Panc1 (cell line): ENCODE data around the gene WDR74. TPM values are rescaled to one million over a fixed set of nuclear protein-coding genes. Genes with fewer than 3 reads are reported as not detected.
"Not testable (repeated sequence)": the region's sequence is repeated elsewhere in the genome, so short reads cannot be mapped to it uniquely, and the experiment has no call there.

Source experiments
- ATAC-seq: fragments of 200-7000 bp; cut with Tn5 transposase; 2 replicates; pipeline ENCODE4 v1.9.1; 2020; ENCODE audit warnings: mild to moderate bottlenecking, moderate library complexity
- BruUV-seq: library from RNA; stranded (reverse); fragments of 400-500 nt; replicated peaks from 2 replicates; lab custom pipeline; 2021; lab: Mats Ljungman, UMichigan
- CTCF ChIA-PET: fragments of 300-600 bp; sonication (Branson Sonifier 250); formaldehyde crosslinking; loops from one replicate; lab custom pipeline; 2022; ENCODE audit warnings: antibody characterized with exemption; lab: Charles Lee
- POLR2A ChIA-PET: fragments of 300-600 bp; sonication (Branson Sonifier 250); formaldehyde crosslinking; loops from one replicate; lab custom pipeline; 2022; ENCODE audit warnings: antibody characterized with exemption; lab: Charles Lee
- DNase-seq: peaks from one replicate; pipeline ENCODE4 v3.0.0-alpha.2; 2010; ENCODE audit warnings: low read depth, low spot score
- H3K27ac ChIP-seq: 2 replicates; pipeline ENCODE4 v1.5.1; 2011; ENCODE audit warnings: mild to moderate bottlenecking, low read length, inconsistent platforms
- H3K27me3 ChIP-seq: fragments of 200-500 bp; sonication (Bioruptor generic); 2 replicates; pipeline ENCODE4 v1.6.0; 2014; ENCODE audit warnings: low read length, inconsistent platforms; ENCODE audit not compliant: control insufficient read depth, insufficient read depth
- H3K36me3 ChIP-seq: fragments of 200-500 bp; sonication (Bioruptor generic); 2 replicates; pipeline ENCODE4 v1.5.1; 2014; ENCODE audit warnings: inconsistent platforms, mild to moderate bottlenecking, low read length, moderate library complexity; ENCODE audit not compliant: control insufficient read depth, insufficient read depth
- H3K4me1 ChIP-seq: 2 replicates; pipeline ENCODE4 v1.5.1; 2011; ENCODE audit warnings: inconsistent platforms, mild to moderate bottlenecking, low read length, moderate library complexity; ENCODE audit not compliant: control insufficient read depth, insufficient read depth
- H3K4me3 ChIP-seq, 2 experiments: 2 replicates each; pipeline ENCODE4 v1.5.1; 2011 to 2012; ENCODE audit warnings: low read depth in 2 of 2, low read length in 2 of 2, mild to moderate bottlenecking in 2 of 2, inconsistent platforms in 1 of 2, moderate library complexity in 1 of 2
- H3K9me3 ChIP-seq: fragments of 200-500 bp; sonication (Bioruptor generic); 2 replicates; pipeline ENCODE4 v1.5.1; 2014; ENCODE audit warnings: low read depth, mild to moderate bottlenecking, inconsistent platforms, low read length, moderate library complexity; ENCODE audit not compliant: control insufficient read depth, insufficient read depth
- CTCF ChIP-seq: fragments of 450-650 bp; IDR thresholded peaks from 2 replicates; pipeline ENCODE4 v1.5.1; 2017; ENCODE audit warnings: mild to moderate bottlenecking
- POLR2AphosphoS5 ChIP-seq: IDR thresholded peaks from 2 replicates; pipeline ENCODE4 v1.6.1; 2012; ENCODE audit warnings: mild to moderate bottlenecking, low read depth, low read length, moderate library complexity
- SIN3A ChIP-seq: IDR thresholded peaks from 2 replicates; pipeline ENCODE4 v1.6.1; 2012; ENCODE audit warnings: low read depth, mild to moderate bottlenecking, low read length, moderate library complexity, borderline replicate concordance; ENCODE audit not compliant: insufficient read depth
- TCF7L2 ChIP-seq: IDR thresholded peaks from 2 replicates; pipeline ENCODE4 v1.6.1; 2011; ENCODE audit warnings: mild to moderate bottlenecking, low read depth, low read length, inconsistent platforms
- in situ Hi-C: cut with HindIII; loops from 2 replicates; pipeline ENCODE4 v1.10.0; 2016; ENCODE audit warnings: low sequenced_read_pairs, low pct_unique_long_range_greater_than_20kb
- intact Hi-C: fragments of 100-400 bp; cut with micrococcal nuclease; formaldehyde crosslinking; loops from one replicate; pipeline ENCODE4 v1.10.0; 2022; ENCODE audit not compliant: unreplicated experiment
- total RNA-seq: library from RNA; stranded (reverse); gene quantifications from one replicate; pipeline ENCODE4 v1.2.1, GENCODE V29; 2021; ENCODE audit not compliant: unreplicated experiment
- TF ChIP-seq, protein P1 (sequence below), 2 experiments: IDR thresholded peaks; 2 replicates each; pipeline ENCODE4 v1.6.1; 2011 to 2012; ENCODE audit warnings: low read depth in 2 of 2, control low read depth in 1 of 2, low read length in 1 of 2, mild to moderate bottlenecking in 1 of 2, moderate library complexity in 1 of 2; ENCODE audit not compliant: insufficient read depth in 1 of 2

Gene WDR74
- total RNA-seq, 1 experiment from 2014 or later: 62.9 TPM

DNA sequence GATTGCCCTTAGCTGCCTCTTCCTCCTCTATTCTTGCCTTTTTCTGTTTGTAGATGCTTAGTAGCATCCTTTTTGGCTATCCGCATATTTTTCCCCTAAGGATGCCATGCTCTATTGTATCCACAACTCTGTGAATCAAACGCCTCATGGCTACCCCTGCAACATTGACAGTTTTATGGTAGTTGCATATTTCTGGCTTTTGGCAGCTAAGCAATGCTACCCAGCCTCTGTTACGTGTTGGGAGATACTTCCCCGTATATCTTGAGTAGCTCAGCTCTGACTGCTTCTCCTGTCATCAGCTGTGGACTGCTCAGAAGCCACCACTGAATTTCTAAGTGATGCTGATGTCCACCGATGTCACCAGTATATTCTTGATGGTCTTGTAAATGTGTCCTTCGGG lies 26.2 kb upstream of the WDR74 start:
- DNase-seq (no peak), ATAC-seq (no peak)
- peaks cover 4% of the 10 kb centered on the region; the same call in 1 of the 2 replicates for H3K4me1 ChIP-seq
- no peaks in the 10 kb centered on the region for H3K36me3 ChIP-seq
- H3K9me3 ChIP-seq: no peaks in the 10 kb centered on the region
- H3K27ac ChIP-seq: no peak overlapping the region
- intact Hi-C loops (no loop called here), in situ Hi-C loops (no loop called here)
- no TSS peak for BruUV-seq
- ChIA-PET CTCF (interaction anchor here (0.6 to 0.7 kb wide), 5 partner anchors 14 to 185 kb away, joined by 3 to 8 read pairs (median 4); no protein-coding TSS in a partner anchor), POLR2A (interaction anchor here (0.6 to 0.8 kb wide), 4 partner anchors 9 to 944 kb away, joined by 6 to 8 read pairs (median 7); no protein-coding TSS in a partner anchor)
- no peak overlapping the region for H3K4me3 ChIP-seq
- H3K27me3 ChIP-seq: no peaks in the 10 kb centered on the region
- TF ChIP-seq, protein P1, sequence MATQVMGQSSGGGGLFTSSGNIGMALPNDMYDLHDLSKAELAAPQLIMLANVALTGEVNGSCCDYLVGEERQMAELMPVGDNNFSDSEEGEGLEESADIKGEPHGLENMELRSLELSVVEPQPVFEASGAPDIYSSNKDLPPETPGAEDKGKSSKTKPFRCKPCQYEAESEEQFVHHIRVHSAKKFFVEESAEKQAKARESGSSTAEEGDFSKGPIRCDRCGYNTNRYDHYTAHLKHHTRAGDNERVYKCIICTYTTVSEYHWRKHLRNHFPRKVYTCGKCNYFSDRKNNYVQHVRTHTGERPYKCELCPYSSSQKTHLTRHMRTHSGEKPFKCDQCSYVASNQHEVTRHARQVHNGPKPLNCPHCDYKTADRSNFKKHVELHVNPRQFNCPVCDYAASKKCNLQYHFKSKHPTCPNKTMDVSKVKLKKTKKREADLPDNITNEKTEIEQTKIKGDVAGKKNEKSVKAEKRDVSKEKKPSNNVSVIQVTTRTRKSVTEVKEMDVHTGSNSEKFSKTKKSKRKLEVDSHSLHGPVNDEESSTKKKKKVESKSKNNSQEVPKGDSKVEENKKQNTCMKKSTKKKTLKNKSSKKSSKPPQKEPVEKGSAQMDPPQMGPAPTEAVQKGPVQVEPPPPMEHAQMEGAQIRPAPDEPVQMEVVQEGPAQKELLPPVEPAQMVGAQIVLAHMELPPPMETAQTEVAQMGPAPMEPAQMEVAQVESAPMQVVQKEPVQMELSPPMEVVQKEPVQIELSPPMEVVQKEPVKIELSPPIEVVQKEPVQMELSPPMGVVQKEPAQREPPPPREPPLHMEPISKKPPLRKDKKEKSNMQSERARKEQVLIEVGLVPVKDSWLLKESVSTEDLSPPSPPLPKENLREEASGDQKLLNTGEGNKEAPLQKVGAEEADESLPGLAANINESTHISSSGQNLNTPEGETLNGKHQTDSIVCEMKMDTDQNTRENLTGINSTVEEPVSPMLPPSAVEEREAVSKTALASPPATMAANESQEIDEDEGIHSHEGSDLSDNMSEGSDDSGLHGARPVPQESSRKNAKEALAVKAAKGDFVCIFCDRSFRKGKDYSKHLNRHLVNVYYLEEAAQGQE (IDR thresholded peaks at IDR 0.05; ENCODE audit: insufficient read depth in 1 of 2, low read depth in 2 of 2, low read length in 1 of 2): no peak
- TF ChIP-seq POLR2AphosphoS5 (no peak), TCF7L2 (no peak), SIN3A (no peak), CTCF (no peak)

GRCh38 chr11:62863687-62864335 lies 24.4 kb upstream of the WDR74 start:
- no TSS peak for BruUV-seq
- intact Hi-C loops (loop anchor here (2.0 kb wide), 1 partner anchor 77 kb away; the partner anchor contains the start of gene TMEM179B), in situ Hi-C loops (no loop called here)
- H3K27ac ChIP-seq: no peak overlapping the region
- CTCF ChIA-PET: interaction anchor here (0.6 kb wide), 2 partner anchors 10 to 13 kb away, joined by 4 read pairs; no protein-coding TSS in a partner anchor
- no peaks in the 10 kb centered on the region for H3K9me3 ChIP-seq
- DNase-seq (no peak), ATAC-seq (no peak)
- TF ChIP-seq SIN3A: no peak
- TF ChIP-seq CTCF: no peak
- TF ChIP-seq, protein P1 (IDR thresholded peaks at IDR 0.05; ENCODE audit: insufficient read depth in 1 of 2, low read depth in 2 of 2, low read length in 1 of 2): no peak
- TF ChIP-seq POLR2AphosphoS5: no peak
- no peak for TF ChIP-seq TCF7L2
- H3K36me3 ChIP-seq: no peaks in the 10 kb centered on the region
- POLR2A ChIA-PET: interaction anchor here (0.5 kb wide), 2 partner anchors 12 to 24 kb away, joined by 5 to 9 read pairs; no protein-coding TSS in a partner anchor
- no peak overlapping the region for H3K4me3 ChIP-seq
- peaks cover 4% of the 10 kb centered on the region; the same call in 1 of the 2 replicates for H3K4me1 ChIP-seq
- H3K27me3 ChIP-seq: no peaks in the 10 kb centered on the region

- not testable (repeated sequence) for ATAC-seq, BruUV-seq, H3K9me3 ChIP-seq
These were observed 22.3 kb upstream of the WDR74 start for GRCh38 chr11:62861564-62862192.

More at GRCh38 chr11:62861564-62862192, 22.3 kb upstream of the WDR74 start:
- CTCF ChIA-PET: interaction anchor here (0.6 to 0.7 kb wide), 3 partner anchors 75 to 180 kb away, joined by 3 to 7 read pairs (median 4); no protein-coding TSS in a partner anchor
- DNase-seq, H3K4me3 ChIP-seq, H3K27ac ChIP-seq, H3K36me3 ChIP-seq, H3K27me3 ChIP-seq, in situ Hi-C loops: not testable (repeated sequence)
- POLR2A ChIA-PET: interaction anchor here (0.6 to 1.0 kb wide), 6 partner anchors 20 to 1114 kb away, joined by 3 to 20 read pairs (median 9); partner anchors contain the start of genes C11orf98 and CSKMT
- intact Hi-C loops: loop anchor here (2.0 kb wide), 1 partner anchor 75 kb away; the partner anchor contains the start of gene TMEM179B
- H3K4me1 ChIP-seq: peaks cover 17% of the 10 kb centered on the region
